ENCODE measurements around the gene USP48. TPM values are rescaled to one million over a fixed set of nuclear protein-coding genes. Genes with fewer than 3 reads are reported as not detected.

USP48 gene
- total and polyA plus RNA-seq, 2 of the 8 experiments (the other 6 are each of a cell fraction or from before 2014, with no cell fraction given), result 12.8 to 83.5 TPM

DNA sequence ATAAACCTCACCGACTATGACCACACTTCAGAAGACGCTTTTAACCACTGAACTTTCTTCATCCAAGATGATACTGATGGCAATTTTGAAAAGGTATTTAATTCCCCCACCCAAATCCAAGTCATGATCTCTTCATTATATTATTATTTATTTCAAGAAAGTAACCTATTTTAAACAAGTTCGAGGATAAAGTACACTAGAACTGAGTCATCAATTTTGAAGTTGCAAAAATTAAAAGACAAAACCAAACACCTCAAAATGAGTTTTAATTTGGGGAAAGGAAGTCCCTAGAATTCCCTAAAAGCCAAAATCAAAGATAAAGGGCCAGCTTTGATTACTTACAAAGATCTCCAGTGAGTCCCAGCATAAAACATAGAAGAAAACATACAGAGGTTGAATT, 58.4 kb downstream of the USP48 start:
- Histone ChIP-seq H3K27ac (ENCODE audit: low read depth, low read length) (no peak overlapping the region), H3K56ac (replicated peaks; ENCODE audit: insufficient read length, low read depth, low read length) (no peak overlapping the region), H3K14ac (ENCODE audit: insufficient read length) (no peak overlapping the region), H2BK12ac (ENCODE audit: low read depth, low read length) (no peak overlapping the region), H2BK5ac (ENCODE audit: low read depth, low read length) (no peak overlapping the region), H3K79me2 (ENCODE audit: control insufficient read depth in 1 of 2, insufficient read depth in 2 of 2, low read length in 2 of 2) (no peaks in the 10 kb centered on the region), H2BK20ac (ENCODE audit: low read length) (no peak overlapping the region), H3K36me3 (ENCODE audit: control insufficient read depth in 2 of 4, insufficient read depth in 4 of 4, low read length in 3 of 4) (peaks cover 9 to 60% (median 20%) of the 10 kb centered on the region in 4 experiments), H3K4me3 (ENCODE audit: extremely low read depth in 1 of 4, insufficient read depth in 2 of 4, low read depth in 3 of 4, low read length in 4 of 4) (no peak overlapping the region), H3K23ac (ENCODE audit: insufficient read length) (no peak overlapping the region), H4K5ac (ENCODE audit: insufficient read length, low read depth, low read length) (no peak overlapping the region), H3K9ac (replicated peaks in 1 of 4; ENCODE audit: extremely low read depth in 1 of 4, low read depth in 3 of 4, low read length in 3 of 4) (no peak overlapping the region), H2AK5ac (ENCODE audit: low read depth, low read length) (no peak overlapping the region), H4K91ac (replicated peaks; ENCODE audit: insufficient read length, low read length) (no peak overlapping the region), H2BK15ac (ENCODE audit: low read length) (no peak overlapping the region), H3K27me3 (replicated peaks in 1 of 4; ENCODE audit: control insufficient read depth in 3 of 4, extremely low read depth in 1 of 4, insufficient read depth in 3 of 4, low read length in 3 of 4) (no peaks in the 10 kb centered on the region), H3K79me1 (ENCODE audit: low read depth, low read length) (peaks cover 2% of the 10 kb centered on the region; the same call in 1 of the 2 replicates), H2AFZ (ENCODE audit: low read length) (no peak overlapping the region), H3K18ac (ENCODE audit: extremely low read depth, low read length) (no peak overlapping the region), H3K9me3 (ENCODE audit: insufficient read depth in 2 of 2, low read depth in 1 of 2, low read length in 1 of 2) (no peaks in the 10 kb centered on the region), H3K4me2 (ENCODE audit: insufficient read depth in 1 of 2, low read depth in 2 of 2, low read length in 2 of 2) (no peak overlapping the region), H3K23me2 (ENCODE audit: low read depth, low read length) (no peaks in the 10 kb centered on the region), H2BK120ac (replicated peaks; ENCODE audit: low read depth, low read length) (no peak overlapping the region), H4K8ac (ENCODE audit: extremely low read depth, insufficient read depth, low read length) (no peak overlapping the region), H4K20me1 (replicated peaks in 1 of 2; ENCODE audit: control insufficient read depth in 1 of 2, insufficient read depth in 2 of 2, low read length in 2 of 2) (peaks cover 0 to 2% of the 10 kb centered on the region in 2 experiments), H3K4ac (replicated peaks; ENCODE audit: insufficient read length, low read depth, low read length) (no peak overlapping the region), H3K4me1 (replicated peaks in 1 of 4; ENCODE audit: control insufficient read depth in 3 of 4, insufficient read depth in 4 of 4, low read length in 3 of 4) (no peaks in the 10 kb centered on the region)
- ChIA-PET POLR2A (ENCODE audit: partially characterized antibody) (interaction anchor here (0.6 to 1.4 kb wide), 2 partner anchors 10 to 125 kb away, joined by 3 read pairs; no protein-coding TSS in a partner anchor), CTCF (ENCODE audit: partially characterized antibody) (no interaction called here)
- no peak for FAIRE-seq
- DNase-seq (ENCODE audit: low read depth in 1 of 2, low spot score in 2 of 2), result no peak
- 92% methylated on average over 3 of the region's 3 CpGs; no CpG with 5 or more reads in 1 of the 2 experiments for WGBS, 2 experiments (ENCODE audit: extremely low coverage in 1 of 2, insufficient coverage in 1 of 2, insufficient read length in 1 of 2, insufficient replicate concordance in 2 of 2, low coverage in 1 of 2, low lambda C conversion rate in 2 of 2, missing lambda C conversion rate in 1 of 2)
- no peak for TF ChIP-seq CTBP2 (IDR thresholded peaks at IDR 0.05; ENCODE audit: borderline replicate concordance, insufficient read depth, insufficient read length, low read length)
- TF ChIP-seq YY1 (IDR thresholded peaks at IDR 0.05; ENCODE audit: low read depth, low read length), result no peak
- no peak for TF ChIP-seq RFX5 (IDR thresholded peaks at IDR 0.05; ENCODE audit: borderline replicate concordance, low read depth, low read length)
- TF ChIP-seq SIN3A (conservative IDR thresholded peaks at IDR 0.05 in 1 of 2, IDR thresholded peaks at IDR 0.05 in 1 of 2; ENCODE audit: low read depth in 1 of 2, low read length in 2 of 2), result no peak
- no peak for TF ChIP-seq CREB1 (IDR thresholded peaks at IDR 0.05)
- TF ChIP-seq TCF12 (IDR thresholded peaks at IDR 0.05; ENCODE audit: low read depth, low read length), result no peak
- no peak for TF ChIP-seq RAD21 (IDR thresholded peaks at IDR 0.05 in 1 of 2, conservative IDR thresholded peaks at IDR 0.05 in 1 of 2; ENCODE audit: low read depth in 2 of 2, low read length in 2 of 2)
- no peak for TF ChIP-seq JUN (IDR thresholded peaks at IDR 0.05; ENCODE audit: low read depth, low read length)
- no peak for TF ChIP-seq SP1 (IDR thresholded peaks at IDR 0.05; ENCODE audit: low read depth, low read length)
- TF ChIP-seq TBP (IDR thresholded peaks at IDR 0.05; ENCODE audit: low read depth, low read length), result no peak
- no peak for TF ChIP-seq FOSL1 (IDR thresholded peaks at IDR 0.05; ENCODE audit: insufficient read depth, low read depth, low read length)
- TF ChIP-seq NANOG (IDR thresholded peaks at IDR 0.05; ENCODE audit: insufficient read depth, low read depth, low read length, poor library complexity, severe bottlenecking), result no peak
- TF ChIP-seq TAF1 (IDR thresholded peaks at IDR 0.05; ENCODE audit: low read depth, low read length), result no peak
- TF ChIP-seq ASH2L (IDR thresholded peaks at IDR 0.05; ENCODE audit: low read length), result no peak
- no peak for TF ChIP-seq CBX8 (IDR thresholded peaks at IDR 0.05; ENCODE audit: borderline replicate concordance, low read depth, low read length)
